Stimulated activated CD8-positive, alpha-beta memory T cell treated with anti-CD3 and anti-CD28 coated beads, Interleukin-4, amount 100 ng/mL, for 48 hours (primary cell): ENCODE measurements around the gene CDH23.
A peak's percentile ranks its signal among the peaks of the same experiment; 100 is the strongest.

Experiments used
- DNase-seq: peaks from one replicate; pipeline ENCODE4 v3.0.0-alpha.2; 2020

The CDH23 gene

GRCh38 chr10:71811351-71811750, 414.6 kb downstream of the CDH23 start:
- DNase-seq: no peak

GRCh38 chr10:71812016-71812912, 415.5 kb downstream of the CDH23 start:
- DNase-seq: peak; percentile 90

GRCh38 chr10:71812913-71813590, 416.3 kb downstream of the CDH23 start:
- no peak for DNase-seq

GRCh38 chr10:71814922-71815411, 418.2 kb downstream of the CDH23 start:
- DNase-seq: no peak

GRCh38 chr10:71815515-71816130, 418.9 kb downstream of the CDH23 start:
- DNase-seq: no peak

- no peak for DNase-seq
These were observed 419.7 kb downstream of the CDH23 start for GRCh38 chr10:71816421-71816851.

GRCh38 chr10:71816936-71817618, 420.4 kb downstream of the CDH23 start:
- DNase-seq: no peak

GRCh38 chr10:71817831-71818655, 421.3 kb downstream of the CDH23 start:
- DNase-seq: no peak

- DNase-seq: no peak
These were observed 422.0 kb downstream of the CDH23 start for GRCh38 chr10:71818674-71819260.

GRCh38 chr10:71819441-71819861, 422.7 kb downstream of the CDH23 start:
- no peak for DNase-seq

GRCh38 chr10:71819985-71820384, 423.3 kb downstream of the CDH23 start:
- no peak for DNase-seq

- no peak for DNase-seq
These were observed 424.2 kb downstream of the CDH23 start for GRCh38 chr10:71820966-71821365.

GRCh38 chr10:71821909-71822763, 425.4 kb downstream of the CDH23 start:
- DNase-seq: no peak

- no peak for DNase-seq
These were observed 426.6 kb downstream of the CDH23 start for GRCh38 chr10:71823356-71823755.

GRCh38 chr10:71824333-71824732, 427.6 kb downstream of the CDH23 start:
- no peak for DNase-seq

- no peak for DNase-seq
These were observed 428.5 kb downstream of the CDH23 start for GRCh38 chr10:71825217-71825616.

- no peak for DNase-seq
These were observed 431.1 kb downstream of the CDH23 start for GRCh38 chr10:71827852-71828251.

GRCh38 chr10:71828702-71829101, 432.0 kb downstream of the CDH23 start:
- no peak for DNase-seq

- no peak for DNase-seq
These were observed 432.5 kb downstream of the CDH23 start for GRCh38 chr10:71829171-71829570.

GRCh38 chr10:71829896-71830295, 433.2 kb downstream of the CDH23 start:
- no peak for DNase-seq

- no peak for DNase-seq
These were observed 434.0 kb downstream of the CDH23 start for GRCh38 chr10:71830726-71831125.
